Measurements from ENCODE around the gene SMYD2.

SMYD2 gene

DNA sequence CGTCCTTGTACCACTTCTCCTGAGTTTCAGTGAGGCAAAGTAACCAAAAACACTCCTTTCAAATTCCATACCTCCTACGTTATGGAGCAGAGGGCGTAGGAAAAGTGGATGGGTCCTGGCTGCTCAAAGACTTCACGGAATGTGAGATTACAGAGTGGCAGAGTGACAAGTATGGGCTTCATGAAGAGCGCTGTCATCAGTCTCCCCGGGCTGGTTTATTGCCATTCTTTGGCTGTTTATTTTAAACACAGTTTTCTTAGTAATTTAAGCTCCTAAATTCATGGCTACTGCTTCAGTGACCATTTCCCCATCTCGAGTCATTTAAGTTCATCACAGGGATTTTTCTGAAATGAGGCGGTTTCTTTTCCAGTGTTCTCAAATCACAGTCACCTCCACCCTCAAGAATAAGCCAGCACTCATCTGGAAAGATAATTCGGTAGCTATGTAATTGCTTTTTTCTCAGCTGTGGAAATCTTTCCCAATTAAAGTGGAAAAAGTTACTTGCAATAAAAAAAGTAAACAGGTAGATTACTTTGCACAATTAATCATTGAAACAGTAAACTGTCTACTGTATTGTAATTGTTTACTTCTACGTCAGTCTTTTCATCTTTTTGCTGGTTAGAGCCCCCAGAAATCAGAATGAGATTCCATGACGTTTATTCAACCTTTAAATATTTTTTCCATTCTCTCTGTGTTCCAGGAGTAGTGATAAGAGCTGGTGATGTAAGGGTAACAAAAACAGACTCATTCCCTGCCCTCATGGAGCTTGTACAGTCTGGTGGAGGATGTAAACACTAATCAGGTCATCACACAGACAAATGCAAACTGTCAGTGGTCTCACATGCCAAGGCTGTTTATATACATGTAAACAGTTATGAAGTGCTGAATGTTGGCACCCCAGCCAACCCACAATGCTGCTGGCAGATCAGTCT, 3.0 kb upstream of the SMYD2 start:
- peak; percentile 52 for DNase-seq (ENCODE audit: extremely low spot score)
- POLR2A ChIA-PET: no interaction called here
- CTCF ChIA-PET: interaction anchor here (1.8 kb wide), 2 partner anchors 17 to 55 kb away, joined by 5 to 7 read pairs; no protein-coding TSS in a partner anchor
- peak; percentile 24; the same call in 1 of the 2 replicates for TF ChIP-seq ARNT (IDR thresholded peaks at IDR 0.05)
- peak; percentile 85; the same call in 1 of the 2 replicates for TF ChIP-seq CTBP1 (IDR thresholded peaks at IDR 0.05; ENCODE audit: borderline replicate concordance)
- TF ChIP-seq, protein P1, sequence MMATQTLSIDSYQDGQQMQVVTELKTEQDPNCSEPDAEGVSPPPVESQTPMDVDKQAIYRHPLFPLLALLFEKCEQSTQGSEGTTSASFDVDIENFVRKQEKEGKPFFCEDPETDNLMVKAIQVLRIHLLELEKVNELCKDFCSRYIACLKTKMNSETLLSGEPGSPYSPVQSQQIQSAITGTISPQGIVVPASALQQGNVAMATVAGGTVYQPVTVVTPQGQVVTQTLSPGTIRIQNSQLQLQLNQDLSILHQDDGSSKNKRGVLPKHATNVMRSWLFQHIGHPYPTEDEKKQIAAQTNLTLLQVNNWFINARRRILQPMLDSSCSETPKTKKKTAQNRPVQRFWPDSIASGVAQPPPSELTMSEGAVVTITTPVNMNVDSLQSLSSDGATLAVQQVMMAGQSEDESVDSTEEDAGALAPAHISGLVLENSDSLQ (IDR thresholded peaks at IDR 0.05): peak; percentile 90
- TF ChIP-seq SP1 (IDR thresholded peaks at IDR 0.05): no peak
- TF ChIP-seq FOXA1 (IDR thresholded peaks at IDR 0.05): no peak
- no peak for TF ChIP-seq FOXM1 (IDR thresholded peaks at IDR 0.05; ENCODE audit: borderline replicate concordance)
- no peak for TF ChIP-seq FOXK2 (IDR thresholded peaks at IDR 0.05)

DNA sequence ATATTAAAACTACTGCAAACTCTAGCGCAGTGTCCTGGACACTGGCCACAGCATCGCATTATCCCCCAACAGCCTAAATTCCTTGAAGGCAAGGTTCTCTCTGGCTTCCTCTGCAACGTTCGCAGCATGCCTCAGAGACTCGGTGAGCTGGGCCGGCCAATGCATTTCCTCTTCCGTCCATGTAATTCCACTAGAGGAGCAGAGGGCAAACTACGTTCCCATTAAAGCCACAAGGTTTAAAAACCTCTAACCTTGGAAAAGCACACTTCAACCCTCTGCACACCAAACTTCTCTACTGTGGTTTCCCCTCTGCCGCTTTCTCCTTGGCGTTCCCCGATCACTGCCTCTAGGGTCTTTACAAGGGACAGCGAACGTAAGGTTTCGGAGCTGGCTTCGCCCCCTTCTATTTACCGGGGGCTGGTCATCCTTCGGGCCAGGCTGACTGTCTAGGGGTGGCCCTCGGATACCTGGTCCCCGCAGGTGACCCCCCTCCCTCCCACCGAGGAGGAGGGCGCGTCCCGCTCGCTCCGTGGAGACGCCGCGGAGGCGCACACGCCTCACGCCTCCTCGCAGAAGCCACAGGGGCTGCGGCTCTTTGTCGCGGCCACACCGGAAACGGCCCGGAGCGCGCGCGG, 456 bp upstream of the SMYD2 start:
- TF ChIP-seq L3MBTL2 (conservative IDR thresholded peaks at IDR 0.05) (peak; percentile 64), BHLHE40 (IDR thresholded peaks at IDR 0.05; ENCODE audit: borderline replicate concordance) (no peak)
- peak; percentile 45 for DNase-seq (ENCODE audit: extremely low spot score)
- CTCF ChIA-PET: interaction anchor here (1.0 kb wide), 1 partner anchor 9 kb away, joined by 3 read pairs; no protein-coding TSS in a partner anchor
- POLR2A ChIA-PET: interaction anchor here (0.8 to 1.9 kb wide), 3 partner anchors 9 to 16 kb away, joined by 3 to 5 read pairs (median 3); no protein-coding TSS in a partner anchor

DNA sequence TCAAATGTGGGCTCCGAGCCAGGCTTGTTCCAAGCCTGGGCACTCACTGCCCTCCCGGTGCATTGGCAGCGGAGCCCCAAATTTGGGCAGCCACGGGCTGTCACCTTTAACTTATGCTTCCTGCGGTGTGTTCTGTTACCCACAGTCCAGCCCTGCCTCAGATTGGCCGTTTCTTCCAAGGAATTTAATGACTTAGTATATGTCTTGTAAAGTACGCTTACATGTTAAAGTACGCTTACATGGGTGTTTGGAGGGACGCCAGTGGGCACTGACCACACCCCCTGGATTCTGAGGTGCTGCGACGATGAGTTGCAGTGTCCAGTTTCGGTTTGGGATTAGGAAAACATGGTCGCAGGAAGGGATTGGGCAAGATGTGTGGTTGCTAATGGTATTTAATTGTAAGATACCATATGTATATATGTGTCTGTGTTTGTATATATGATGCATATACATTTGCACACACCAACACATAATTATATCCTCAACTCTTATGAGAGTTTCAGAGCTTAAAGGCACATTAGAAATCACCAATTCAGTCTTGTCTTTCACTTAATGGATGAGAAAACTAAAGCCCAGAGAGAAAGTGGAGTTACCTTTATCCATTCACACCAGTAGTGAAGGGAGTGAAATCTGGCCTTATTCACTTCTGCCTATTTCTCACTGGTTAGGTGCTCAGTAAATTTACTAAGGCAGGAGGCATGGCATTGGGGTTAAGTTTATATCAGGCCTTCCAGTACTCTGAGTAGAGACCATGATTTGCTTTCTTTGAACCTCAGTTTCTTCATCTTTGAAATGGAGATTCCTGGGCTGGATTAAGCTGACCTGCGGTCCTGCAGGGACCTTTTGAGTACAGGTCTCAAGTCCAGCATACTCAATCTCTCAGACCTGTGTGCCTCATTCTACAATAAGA, 1.0 kb downstream of the SMYD2 start:
- DNase-seq (ENCODE audit: extremely low spot score): no peak
- TF ChIP-seq CTBP1 (IDR thresholded peaks at IDR 0.05; ENCODE audit: borderline replicate concordance) (no peak), L3MBTL2 (conservative IDR thresholded peaks at IDR 0.05) (peak; percentile 44; the same call in 1 of the 2 replicates)
- POLR2A ChIA-PET: interaction anchor here (1.1 kb wide), 1 partner anchor 9 kb away, joined by 3 read pairs; no protein-coding TSS in a partner anchor
- CTCF ChIA-PET: no interaction called here

DNA sequence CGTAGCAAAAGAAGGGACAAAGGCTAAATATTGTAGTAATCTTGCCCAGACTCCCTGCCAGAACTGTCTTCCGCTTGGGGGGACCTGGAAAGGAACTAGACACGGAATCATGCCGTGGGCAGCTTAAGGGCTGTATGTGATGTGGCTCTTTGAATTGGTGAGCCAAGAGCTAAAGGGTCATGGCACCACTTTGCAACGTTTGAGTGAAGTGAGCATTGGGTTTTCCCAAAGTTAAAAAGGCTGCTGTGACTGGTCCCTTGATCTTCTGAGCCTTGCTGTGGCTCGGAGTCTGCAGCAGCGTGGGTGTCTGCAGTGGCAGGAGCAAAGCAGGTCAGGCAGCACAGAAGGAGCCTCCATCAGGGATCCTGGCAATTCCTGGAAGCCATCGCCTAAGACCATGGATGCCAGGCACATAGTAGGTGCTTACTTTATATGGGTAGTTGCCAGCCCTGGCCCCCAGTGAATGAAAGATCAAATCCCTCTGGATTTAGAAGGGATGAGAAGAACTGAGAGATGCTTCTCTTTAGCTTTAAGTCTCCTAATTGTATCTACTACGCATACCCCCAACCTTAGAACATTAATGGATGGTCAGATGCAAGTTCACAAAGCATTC, 1.8 kb downstream of the SMYD2 start:
- no peak for TF ChIP-seq FOXM1 (IDR thresholded peaks at IDR 0.05; ENCODE audit: borderline replicate concordance)
- TF ChIP-seq BHLHE40 (IDR thresholded peaks at IDR 0.05; ENCODE audit: borderline replicate concordance): no peak
- TF ChIP-seq ELF4 (IDR thresholded peaks at IDR 0.05): no peak
- TF ChIP-seq HDGF (IDR thresholded peaks at IDR 0.05; ENCODE audit: borderline replicate concordance): no peak
- TF ChIP-seq L3MBTL2 (conservative IDR thresholded peaks at IDR 0.05): no peak
- POLR2A ChIA-PET: interaction anchor here (1.1 kb wide), 1 partner anchor 8 kb away, joined by 3 read pairs; no protein-coding TSS in a partner anchor
- no peak for DNase-seq (ENCODE audit: extremely low spot score)
- CTCF ChIA-PET: no interaction called here

DNA sequence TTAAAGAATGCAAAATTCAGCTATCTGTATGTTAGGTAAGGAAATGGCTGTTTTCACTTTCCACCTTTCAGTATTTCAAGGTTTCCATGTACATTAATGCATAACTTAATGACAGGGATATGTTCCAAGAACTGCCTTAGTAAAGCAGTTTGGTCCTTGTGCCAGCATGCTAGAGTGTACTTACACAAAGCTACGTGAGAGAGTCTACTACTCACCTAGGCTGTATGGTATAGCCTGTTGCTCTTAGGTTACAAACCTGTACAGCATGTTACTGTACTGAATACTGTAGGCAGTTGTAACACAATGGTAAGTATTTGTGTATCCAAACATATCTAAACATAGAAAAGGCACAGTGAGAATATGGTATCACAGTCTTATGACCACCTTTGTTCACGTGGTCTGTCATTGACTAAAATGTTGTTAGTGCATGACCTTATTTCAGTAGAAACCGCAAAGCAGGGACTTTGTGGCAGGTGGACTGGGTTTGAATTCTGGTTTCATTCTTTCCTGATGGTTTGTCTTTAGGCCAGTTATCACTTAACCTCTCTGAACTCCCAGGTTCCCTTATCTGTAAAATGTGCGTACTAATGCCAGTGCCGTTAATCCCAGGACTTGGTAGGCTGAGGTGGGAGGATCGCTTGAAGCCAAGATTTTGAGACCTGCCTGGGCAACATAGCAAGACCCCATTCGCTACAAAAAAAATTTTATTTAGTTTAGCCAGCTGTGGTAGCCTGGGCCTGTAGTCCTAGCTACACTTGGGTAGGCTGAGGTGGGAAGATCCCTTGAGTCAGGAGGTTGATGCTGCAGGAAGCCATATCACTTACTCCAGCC, 4.9 kb downstream of the SMYD2 start:
- no peak for TF ChIP-seq TARDBP (IDR thresholded peaks at IDR 0.05)
- TF ChIP-seq LEF1 (IDR thresholded peaks at IDR 0.05; ENCODE audit: borderline replicate concordance): no peak
- TF ChIP-seq ZNF384 (IDR thresholded peaks at IDR 0.05): no peak
- TF ChIP-seq ELF4 (IDR thresholded peaks at IDR 0.05): no peak
- no peak for TF ChIP-seq FOXM1 (IDR thresholded peaks at IDR 0.05; ENCODE audit: borderline replicate concordance)
- TF ChIP-seq SP1 (IDR thresholded peaks at IDR 0.05): no peak
- no peak for TF ChIP-seq FOXA1 (IDR thresholded peaks at IDR 0.05)
- no peak for TF ChIP-seq SUZ12 (IDR thresholded peaks at IDR 0.05)
- no peak for TF ChIP-seq ARNT (IDR thresholded peaks at IDR 0.05)
- ChIA-PET CTCF (interaction anchor here (1.0 kb wide), 1 partner anchor 24 kb away, joined by 5 read pairs; no protein-coding TSS in a partner anchor), POLR2A (no interaction called here)
- DNase-seq (ENCODE audit: extremely low spot score): no peak

DNA sequence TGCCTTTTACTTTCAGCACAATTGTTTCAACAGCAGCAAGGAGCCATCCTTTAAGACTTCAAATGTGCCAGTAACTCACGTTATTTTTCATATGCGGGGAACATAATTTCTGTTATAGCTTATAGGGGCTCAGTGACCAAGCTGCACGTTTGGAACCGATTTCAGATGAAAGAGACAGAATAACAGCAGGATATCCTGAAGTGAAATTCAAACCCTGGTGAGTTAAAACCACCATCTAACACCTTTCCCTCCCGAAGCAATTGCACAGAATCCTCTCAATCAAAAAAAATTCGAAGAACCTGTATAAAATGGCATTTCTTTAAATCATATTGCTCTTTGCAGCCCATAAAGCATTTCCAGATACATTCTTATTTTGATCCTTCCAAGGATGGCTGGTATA, 6.9 kb downstream of the SMYD2 start:
- ChIA-PET POLR2A (no interaction called here), CTCF (interaction anchor here (0.8 kb wide), 2 partner anchors 10 to 72 kb away, joined by 3 read pairs; no protein-coding TSS in a partner anchor)
- TF ChIP-seq LEF1 (IDR thresholded peaks at IDR 0.05; ENCODE audit: borderline replicate concordance): no peak
- TF ChIP-seq HDGF (IDR thresholded peaks at IDR 0.05; ENCODE audit: borderline replicate concordance): no peak
- no peak for TF ChIP-seq CTBP1 (IDR thresholded peaks at IDR 0.05; ENCODE audit: borderline replicate concordance)
- TF ChIP-seq ZNF384 (IDR thresholded peaks at IDR 0.05): no peak
- DNase-seq (ENCODE audit: extremely low spot score): no peak
